IMR-90 (cell line): Measurements from ENCODE around the gene SLC35G6. TPM values are rescaled to one million over a fixed set of nuclear protein-coding genes. Genes with fewer than 3 reads are reported as not detected.

Experiments used
- ATAC-seq: fragments of 200-7000 bp; cut with Tn5 transposase; 2 replicates; pipeline ENCODE4 v1.9.1; 2020; ENCODE audit warnings: low read depth, mild to moderate bottlenecking, moderate library complexity
- BruUV-seq: library from RNA; stranded (reverse); fragments of 400-500 nt; replicated peaks from 2 replicates; lab custom pipeline; 2021; lab: Mats Ljungman, UMichigan
- CTCF ChIA-PET: fragments of 300-600 bp; formaldehyde crosslinking; extraction: SDS; loops from one replicate; lab custom pipeline; 2021; ENCODE audit warnings: antibody characterized with exemption; lab: Yijun Ruan, JAX
- POLR2A ChIA-PET: fragments of 300-600 bp; sonication (Branson Sonifier 250); formaldehyde crosslinking; loops from one replicate; lab custom pipeline; 2022; ENCODE audit warnings: antibody characterized with exemption; ENCODE audit not compliant: unreplicated experiment; lab: Charles Lee
- DNase-seq: peaks from one replicate; pipeline ENCODE4 v3.0.0; 2013
- H2AFZ ChIP-seq: replicated peaks from 2 replicates; pipeline ENCODE3; 2013; ENCODE audit warnings: low read length, mild to moderate bottlenecking; ENCODE audit not compliant: poor library complexity
- H2AK5ac ChIP-seq: 2 replicates; pipeline ENCODE4 v1.6.1; 2013; ENCODE audit warnings: low read depth, low read length, inconsistent platforms
- H2AK9ac ChIP-seq: replicated peaks from 2 replicates; pipeline ENCODE3; 2013; ENCODE audit warnings: mild to moderate bottlenecking, low read depth, low read length, moderate library complexity; ENCODE audit not compliant: poor library complexity
- H2BK120ac ChIP-seq: 2 replicates; pipeline ENCODE4 v1.6.1; 2013; ENCODE audit warnings: low read depth, low read length, inconsistent platforms
- H2BK15ac ChIP-seq: 3 replicates; pipeline ENCODE4 v1.6.1; 2013; ENCODE audit warnings: low read depth, low read length, inconsistent platforms
- H2BK20ac ChIP-seq: 2 replicates; pipeline ENCODE4 v1.6.1; 2013; ENCODE audit warnings: low read depth, mild to moderate bottlenecking, inconsistent platforms, low read length, moderate library complexity
- H2BK5ac ChIP-seq: 2 replicates; pipeline ENCODE4 v1.6.1; 2013; ENCODE audit warnings: mild to moderate bottlenecking, low read depth, low read length, inconsistent platforms; ENCODE audit not compliant: poor library complexity, severe bottlenecking
- H3K14ac ChIP-seq: replicated peaks from 2 replicates; pipeline ENCODE4 v1.6.1; 2013; ENCODE audit warnings: low read depth, low read length, inconsistent platforms
- H3K18ac ChIP-seq: 2 replicates; pipeline ENCODE4 v1.6.1; 2013; ENCODE audit warnings: low read depth, low read length, control low read depth
- H3K23ac ChIP-seq: 2 replicates; pipeline ENCODE4 v1.6.1; 2013; ENCODE audit warnings: low read depth, low read length, inconsistent platforms
- H3K27ac ChIP-seq: 2 replicates; pipeline ENCODE4 v1.5.1; 2013; ENCODE audit warnings: mild to moderate bottlenecking, control low read depth, low read length; ENCODE audit not compliant: insufficient read depth
- H3K27me3 ChIP-seq: 2 replicates; pipeline ENCODE4 v1.6.1; 2013; ENCODE audit warnings: low read length; ENCODE audit not compliant: control insufficient read depth, insufficient read depth
- H3K36me3 ChIP-seq: 2 replicates; pipeline ENCODE4 v1.6.1; 2013; ENCODE audit warnings: low read length, mixed read lengths; ENCODE audit not compliant: control insufficient read depth, insufficient read depth
- H3K4ac ChIP-seq: 2 replicates; pipeline ENCODE4 v1.6.1; 2013; ENCODE audit warnings: low read depth, low read length, inconsistent platforms
- H3K4me1 ChIP-seq: 2 replicates; pipeline ENCODE4 v1.6.1; 2013; ENCODE audit warnings: low read length, mixed read lengths; ENCODE audit not compliant: control insufficient read depth, insufficient read depth
- H3K4me2 ChIP-seq: 2 replicates; pipeline ENCODE4 v1.6.1; 2013; ENCODE audit warnings: low read depth, mild to moderate bottlenecking, control low read depth, low read length, moderate library complexity
- H3K4me3 ChIP-seq: 2 replicates; pipeline ENCODE4 v1.5.1; 2013; ENCODE audit warnings: low read depth, mild to moderate bottlenecking, control low read depth, low read length, moderate library complexity; ENCODE audit not compliant: insufficient read depth
- H3K56ac ChIP-seq: 2 replicates; pipeline ENCODE4 v1.6.1; 2013; ENCODE audit warnings: low read length, inconsistent platforms; ENCODE audit not compliant: insufficient read depth; ENCODE audit errors: extremely low read depth
- H3K79me1 ChIP-seq, 2 experiments: 2 replicates each; pipeline ENCODE4 v1.6.1; 2013; ENCODE audit warnings: low read length in 2 of 2, inconsistent platforms in 1 of 2, low read depth in 1 of 2
- H3K9ac ChIP-seq: 2 replicates; pipeline ENCODE4 v1.6.1; 2013; ENCODE audit warnings: low read depth, low read length, control low read depth
- H3K9me1 ChIP-seq: 2 replicates; pipeline ENCODE4 v1.6.1; 2013; ENCODE audit warnings: low read length, inconsistent platforms; ENCODE audit not compliant: insufficient read depth
- H3K9me3 ChIP-seq: 2 replicates; pipeline ENCODE4 v1.6.1; 2013; ENCODE audit warnings: low read length; ENCODE audit not compliant: control insufficient read depth, insufficient read depth
- H4K20me1 ChIP-seq: 2 replicates; pipeline ENCODE4 v1.6.1; 2013; ENCODE audit warnings: low read length, inconsistent platforms; ENCODE audit not compliant: insufficient read depth
- H4K5ac ChIP-seq: 2 replicates; pipeline ENCODE4 v1.6.1; 2013; ENCODE audit warnings: mild to moderate bottlenecking, low read depth, low read length, control low read depth
- H4K8ac ChIP-seq, 2 experiments: 2 replicates each; pipeline ENCODE4 v1.6.1; 2013; ENCODE audit warnings: low read depth in 2 of 2, low read length in 2 of 2, control low read depth in 1 of 2, inconsistent platforms in 1 of 2
- H4K91ac ChIP-seq: 2 replicates; pipeline ENCODE4 v1.6.1; 2013; ENCODE audit warnings: low read depth, low read length, inconsistent platforms; ENCODE audit not compliant: insufficient read depth
- BHLHE40 ChIP-seq: fragments of 150-350 bp; IDR thresholded peaks from 2 replicates; pipeline ENCODE4 v1.6.1; 2016; ENCODE audit warnings: mild to moderate bottlenecking, low read depth, low read length
- CHD1 ChIP-seq: IDR thresholded peaks from 2 replicates; pipeline ENCODE4 v1.6.1; 2012; ENCODE audit warnings: low read depth, low read length, improper control_type of control experiment
- MAFK ChIP-seq: IDR thresholded peaks from 2 replicates; pipeline ENCODE4 v1.6.1; 2012; ENCODE audit warnings: low read depth, low read length, improper control_type of control experiment
- NFE2L2 ChIP-seq: fragments of 150-350 bp; IDR thresholded peaks from 2 replicates; pipeline ENCODE4 v1.6.1; 2016; ENCODE audit warnings: low read depth, mild to moderate bottlenecking, low read length
- POLR2A ChIP-seq: IDR thresholded peaks from 2 replicates; pipeline ENCODE4 v1.6.1; 2012; ENCODE audit warnings: mild to moderate bottlenecking, low read depth, low read length
- RCOR1 ChIP-seq: IDR thresholded peaks from 2 replicates; pipeline ENCODE4 v1.6.1; 2012; ENCODE audit warnings: mild to moderate bottlenecking, low read length, improper control_type of control experiment; ENCODE audit not compliant: insufficient replicate concordance
- RFX5 ChIP-seq: IDR thresholded peaks from 2 replicates; pipeline ENCODE4 v1.8.0; 2012; ENCODE audit warnings: low read depth, mild to moderate bottlenecking, low read length, moderate library complexity
- SMC3 ChIP-seq: fragments of 150-350 bp; IDR thresholded peaks from 2 replicates; pipeline ENCODE4 v1.6.1; 2016; ENCODE audit warnings: low read depth, mild to moderate bottlenecking, antibody characterized with exemption, low read length, moderate library complexity
- WGBS, 2 experiments: methylation state at CpG; one replicate each; pipeline versions ENCODE4 v1.1.5 to v1.1.7; 2013; ENCODE audit warnings: missing lambda C conversion rate in 2 of 2; ENCODE audit not compliant: insufficient read length in 1 of 2; ENCODE audit errors: extremely low coverage in 2 of 2; 5-methylcytosine and 5-hydroxymethylcytosine counted together
- dilution Hi-C: fragments of 300-500 bp; cut with HindIII; formaldehyde crosslinking; loops from one replicate; pipeline ENCODE4 v1.14.3; 2018; ENCODE audit warnings: low sequenced_read_pairs; ENCODE audit not compliant: unreplicated experiment
- in situ Hi-C: fragments of 300-500 bp; cut with MboI; formaldehyde crosslinking; loops from 3 replicates; pipeline ENCODE4 v1.14.3; 2019; ENCODE audit warnings: low sequenced_read_pairs, inconsistent platforms, mixed read lengths
- intact Hi-C: fragments of 100-400 bp; cut with micrococcal nuclease; formaldehyde crosslinking; loops from 2 replicates; pipeline ENCODE4 v1.10.0; 2022
- polyA plus RNA-seq, 3 experiments: library from polyadenylated mRNA; depleted of rRNA; stranded (reverse); fragments of >200 nt; gene quantifications; 2 replicates each; pipeline ENCODE4 v1.2.3, GENCODE V29; 2012; ENCODE audit warnings: low replicate concordance in 1 of 3
- total RNA-seq: library from RNA; depleted of rRNA; stranded (reverse); fragments of >200 nt; gene quantifications from 2 replicates; pipeline ENCODE4 v1.2.3, GENCODE V29; 2012

The SLC35G6 gene
- total and polyA plus RNA-seq, 2 of the 4 experiments (the other 2 are of a cell fraction) = not detected

- CTCF ChIA-PET = no interaction called here
- POLR2A ChIA-PET = interaction anchor here (0.6 kb wide), 1 partner anchor 935 kb away, joined by 3 read pairs; no protein-coding TSS in a partner anchor
- H3K4me2 ChIP-seq = peak overlapping the region; percentile 80
Observed at GRCh38 chr17:7440113-7440833, 41.0 kb upstream of the SLC35G6 start.

More at GRCh38 chr17:7440113-7440833, 41.0 kb upstream of the SLC35G6 start:
- WGBS, 2 experiments = 3% methylated on average over 10 of the region's 46 CpGs; no CpG with 5 or more reads in 1 of the 2 experiments
- peaks cover 3% of the 10 kb centered on the region; the same call in 1 of the 2 replicates for H4K20me1 ChIP-seq
- peak overlapping the region; percentile 67 for H3K9ac ChIP-seq
- H2AK5ac ChIP-seq = peak overlapping the region; percentile 68
- in situ Hi-C loops = no loop called here
- no peak overlapping the region for H2BK20ac ChIP-seq
- H2BK120ac ChIP-seq = no peak overlapping the region; the same call in 1 of the 2 replicates
- no peak overlapping the region; the same call in 1 of the 2 replicates for H3K27ac ChIP-seq
- H3K14ac ChIP-seq = 0 out of 2 replicates have a peak overlapping the region, but pooled peaks have one; percentile 69
- no peaks in the 10 kb centered on the region for H3K9me3 ChIP-seq
- dilution Hi-C loops = no loop called here
- peak overlapping the region; percentile 51 for H3K4ac ChIP-seq
- 0 out of 3 replicates have a peak overlapping the region, but pooled peaks have one; percentile 23 for H2BK15ac ChIP-seq
- H3K4me1 ChIP-seq = peaks cover 19% of the 10 kb centered on the region
- H4K5ac ChIP-seq = peak overlapping the region; percentile 97
- peak overlapping the region; percentile 75; the same call in 1 of the 2 replicates for H3K23ac ChIP-seq
- DNase-seq (no peak), ATAC-seq (0 out of 2 replicates have a peak, but pooled peaks have one; percentile 6)
- H2AK9ac ChIP-seq = peak overlapping the region; percentile 93
- intact Hi-C loops = no loop called here
- H3K27me3 ChIP-seq = peaks cover 34% of the 10 kb centered on the region
- peak overlapping the region; percentile 84 to 94; a peak in 3 of 4 replicates for H4K8ac ChIP-seq
- no peaks in the 10 kb centered on the region for H3K36me3 ChIP-seq
- peaks cover 0 to 2% of the 10 kb centered on the region in 2 experiments; a peak in 1 of 4 replicates for H3K79me1 ChIP-seq
- peak overlapping the region; percentile 74; the same call in 1 of the 2 replicates for H4K91ac ChIP-seq
- TF ChIP-seq CHD1 (no peak), RFX5 (no peak), BHLHE40 (no peak), MAFK (no peak), NFE2L2 (no peak), RCOR1 (no peak), SMC3 (no peak), POLR2A (no peak)
- no TSS peak for BruUV-seq
- H3K4me3 ChIP-seq = peak overlapping the region; percentile 48
- H3K18ac ChIP-seq = peak overlapping the region; percentile 65
- peak overlapping the region; percentile 84 for H2AFZ ChIP-seq
- no peak overlapping the region for H3K56ac ChIP-seq
- no peak overlapping the region for H2BK5ac ChIP-seq
- H3K9me1 ChIP-seq = 0 out of 2 replicates have a peak, but pooled peaks cover 5% of the 10 kb centered on the region
